HG03558 (cell line): ENCODE measurements around the gene CHRNA5.
"Not testable (repeated sequence)": the region's sequence is repeated elsewhere in the genome, so short reads cannot be mapped to it uniquely, and the experiment has no call there.

Source experiments
- ATAC-seq: cut with Tn5 transposase; IDR thresholded peaks from one replicate; pipeline ENCODE4 v1.9.1; 2021; ENCODE audit warnings: moderate number of reproducible peaks; ENCODE audit not compliant: unreplicated experiment; ENCODE audit errors: extremely low read depth

The CHRNA5 gene

GRCh38 chr15:78565097-78565950, at the start of gene CHRNA5:
CHRNA5 (plus strand) TSS chr15:78565520; CDS start chr15:78565720, 200 bp downstream.
- ATAC-seq = no peak

- not testable (repeated sequence) for ATAC-seq
These were observed 45.3 kb upstream of the CHRNA5 start for GRCh38 chr15:78520035-78520434.

- ATAC-seq = no peak
These were observed 41.1 kb upstream of the CHRNA5 start for GRCh38 chr15:78524230-78524629.

- ATAC-seq = no peak
These were observed 38.0 kb upstream of the CHRNA5 start for GRCh38 chr15:78527325-78527724.

- ATAC-seq = no peak
These were observed 32.0 kb upstream of the CHRNA5 start for GRCh38 chr15:78533331-78533730.

GRCh38 chr15:78536134-78536533, 29.2 kb upstream of the CHRNA5 start:
- no peak for ATAC-seq

- no peak for ATAC-seq
These were observed 27.9 kb upstream of the CHRNA5 start for GRCh38 chr15:78537266-78537905.

GRCh38 chr15:78538358-78538757, 27.0 kb upstream of the CHRNA5 start:
- no peak for ATAC-seq

- ATAC-seq = not testable (repeated sequence)
These were observed 25.7 kb upstream of the CHRNA5 start for GRCh38 chr15:78539464-78540140.

GRCh38 chr15:78540141-78540870, 25.0 kb upstream of the CHRNA5 start, which contains the start of gene PSMA4:
PSMA4 (plus strand) TSS chr15:78540444; CDS start chr15:78541928, 1,484 bp downstream.
- peak; percentile 51 for ATAC-seq

GRCh38 chr15:78540871-78541743, 24.2 kb upstream of the CHRNA5 start:
- ATAC-seq = no peak

GRCh38 chr15:78541744-78542034, 23.6 kb upstream of the CHRNA5 start:
- ATAC-seq = no peak

- no peak for ATAC-seq
These were observed 22.7 kb upstream of the CHRNA5 start for GRCh38 chr15:78542647-78543046.

GRCh38 chr15:78550194-78550593, 15.1 kb upstream of the CHRNA5 start:
- ATAC-seq = no peak

- ATAC-seq = no peak
These were observed 14.5 kb upstream of the CHRNA5 start for GRCh38 chr15:78550815-78551214.

- no peak for ATAC-seq
These were observed 13.4 kb upstream of the CHRNA5 start for GRCh38 chr15:78551902-78552301.

GRCh38 chr15:78552597-78552996, 12.7 kb upstream of the CHRNA5 start:
- no peak for ATAC-seq

GRCh38 chr15:78560201-78560600, 5.1 kb upstream of the CHRNA5 start:
- ATAC-seq = not testable (repeated sequence)

GRCh38 chr15:78561490-78561889, 3.8 kb upstream of the CHRNA5 start:
- no peak for ATAC-seq

GRCh38 chr15:78563092-78563491, 2.2 kb upstream of the CHRNA5 start:
- no peak for ATAC-seq
